HEK293 (cell line): ENCODE data around the gene BEND7.

Experiments
- SCRT1 ChIP-seq: fragments of 450-650 bp; formaldehyde crosslinking; IDR thresholded peaks from 2 replicates; pipeline ENCODE4 v1.5.1; 2016; ENCODE audit warnings: missing biosample characterization, missing genetic modification characterization, borderline replicate concordance
- ZNF514 ChIP-seq: fragments of 450-650 bp; formaldehyde crosslinking; IDR thresholded peaks from 2 replicates; pipeline ENCODE4 v1.5.1; 2016; ENCODE audit warnings: missing biosample characterization, missing genetic modification characterization
- TF ChIP-seq, protein P1 (sequence below): fragments of 450-650 bp; formaldehyde crosslinking; IDR thresholded peaks from 2 replicates; pipeline ENCODE4 v1.5.1; 2017; ENCODE audit warnings: missing biosample characterization, mild to moderate bottlenecking, missing genetic modification characterization, moderate library complexity
- TF ChIP-seq, protein P2 (sequence below): fragments of 450-650 bp; formaldehyde crosslinking; IDR thresholded peaks from 2 replicates; pipeline ENCODE4 v1.5.1; 2016; ENCODE audit warnings: missing biosample characterization, missing genetic modification characterization

DNA sequence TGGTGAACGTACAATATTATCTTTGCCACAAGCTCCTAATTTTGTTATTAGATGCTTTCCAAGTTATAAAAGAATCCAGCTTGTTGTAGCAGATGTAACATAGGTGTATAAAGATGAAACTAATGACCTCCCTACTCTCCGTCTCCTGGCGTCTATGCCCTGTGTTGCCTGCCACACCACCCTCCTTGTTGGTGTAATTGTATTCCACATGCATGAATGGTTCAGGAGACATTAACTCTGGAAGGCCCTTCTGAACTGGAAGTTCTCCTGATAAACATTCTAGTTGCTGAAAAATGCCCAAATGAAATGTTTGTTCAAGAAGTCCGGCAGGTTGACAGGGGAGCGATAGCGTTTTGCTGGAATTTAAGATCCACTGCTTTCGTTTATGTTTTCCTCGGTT is 126.8 kb downstream of the BEND7 start:
- TF ChIP-seq, protein P1, sequence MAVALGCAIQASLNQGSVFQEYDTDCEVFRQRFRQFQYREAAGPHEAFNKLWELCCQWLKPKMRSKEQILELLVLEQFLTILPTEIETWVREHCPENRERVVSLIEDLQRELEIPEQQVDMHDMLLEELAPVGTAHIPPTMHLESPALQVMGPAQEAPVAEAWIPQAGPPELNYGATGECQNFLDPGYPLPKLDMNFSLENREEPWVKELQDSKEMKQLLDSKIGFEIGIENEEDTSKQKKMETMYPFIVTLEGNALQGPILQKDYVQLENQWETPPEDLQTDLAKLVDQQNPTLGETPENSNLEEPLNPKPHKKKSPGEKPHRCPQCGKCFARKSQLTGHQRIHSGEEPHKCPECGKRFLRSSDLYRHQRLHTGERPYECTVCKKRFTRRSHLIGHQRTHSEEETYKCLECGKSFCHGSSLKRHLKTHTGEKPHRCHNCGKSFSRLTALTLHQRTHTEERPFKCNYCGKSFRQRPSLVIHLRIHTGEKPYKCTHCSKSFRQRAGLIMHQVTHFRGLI = no peak
- TF ChIP-seq ZNF514 (tag by site-specific recombination) = no peak
- TF ChIP-seq, protein P2, sequence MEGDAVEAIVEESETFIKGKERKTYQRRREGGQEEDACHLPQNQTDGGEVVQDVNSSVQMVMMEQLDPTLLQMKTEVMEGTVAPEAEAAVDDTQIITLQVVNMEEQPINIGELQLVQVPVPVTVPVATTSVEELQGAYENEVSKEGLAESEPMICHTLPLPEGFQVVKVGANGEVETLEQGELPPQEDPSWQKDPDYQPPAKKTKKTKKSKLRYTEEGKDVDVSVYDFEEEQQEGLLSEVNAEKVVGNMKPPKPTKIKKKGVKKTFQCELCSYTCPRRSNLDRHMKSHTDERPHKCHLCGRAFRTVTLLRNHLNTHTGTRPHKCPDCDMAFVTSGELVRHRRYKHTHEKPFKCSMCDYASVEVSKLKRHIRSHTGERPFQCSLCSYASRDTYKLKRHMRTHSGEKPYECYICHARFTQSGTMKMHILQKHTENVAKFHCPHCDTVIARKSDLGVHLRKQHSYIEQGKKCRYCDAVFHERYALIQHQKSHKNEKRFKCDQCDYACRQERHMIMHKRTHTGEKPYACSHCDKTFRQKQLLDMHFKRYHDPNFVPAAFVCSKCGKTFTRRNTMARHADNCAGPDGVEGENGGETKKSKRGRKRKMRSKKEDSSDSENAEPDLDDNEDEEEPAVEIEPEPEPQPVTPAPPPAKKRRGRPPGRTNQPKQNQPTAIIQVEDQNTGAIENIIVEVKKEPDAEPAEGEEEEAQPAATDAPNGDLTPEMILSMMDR = no peak
- TF ChIP-seq SCRT1 (tag by site-specific recombination) = no peak
